HCEC 1CT (cell line): Measurements from ENCODE around the gene LHPP.

Experiments
- DNase-seq: peaks from one replicate; pipeline ENCODE4 v3.0.0-alpha.2; 2017

LHPP gene

GRCh38 chr10:124448696-124449169, 12.9 kb upstream of the LHPP start:
- no peak for DNase-seq

GRCh38 chr10:124449170-124450011, 12.2 kb upstream of the LHPP start:
- no peak for DNase-seq

GRCh38 chr10:124450012-124450782, 11.4 kb upstream of the LHPP start, which contains the start of gene NKX1-2:
Gene NKX1-2 (minus strand): TSS chr10:124450035. CDS start chr10:124449943, 92 bp downstream.
- DNase-seq, result no peak

GRCh38 chr10:124450783-124451057, 10.9 kb upstream of the LHPP start:
- DNase-seq, result no peak

- DNase-seq, result no peak
Measured at GRCh38 chr10:124451276-124451675, 10.3 kb upstream of the LHPP start.

GRCh38 chr10:124453960-124454610, 7.5 kb upstream of the LHPP start:
- no peak for DNase-seq

GRCh38 chr10:124455441-124455840, 6.2 kb upstream of the LHPP start:
- no peak for DNase-seq

- DNase-seq, result no peak
Measured at GRCh38 chr10:124458473-124458872, 3.1 kb upstream of the LHPP start.

- no peak for DNase-seq
Measured at GRCh38 chr10:124458889-124459288, 2.7 kb upstream of the LHPP start.

GRCh38 chr10:124459395-124459794, 2.2 kb upstream of the LHPP start:
- DNase-seq, result no peak

- no peak for DNase-seq
Measured at GRCh38 chr10:124460144-124460543, 1.5 kb upstream of the LHPP start.

GRCh38 chr10:124462348-124462695, 699 bp downstream of the LHPP start:
- DNase-seq, result no peak

GRCh38 chr10:124464028-124464965, 2.7 kb downstream of the LHPP start:
- DNase-seq, result no peak

GRCh38 chr10:124465003-124465776, 3.6 kb downstream of the LHPP start:
- DNase-seq, result no peak

GRCh38 chr10:124465777-124466488, 4.3 kb downstream of the LHPP start:
- DNase-seq, result no peak

GRCh38 chr10:124467165-124467564, 5.5 kb downstream of the LHPP start:
- DNase-seq, result no peak

- no peak for DNase-seq
Measured at GRCh38 chr10:124468624-124469023, 7.0 kb downstream of the LHPP start.

- no peak for DNase-seq
Measured at GRCh38 chr10:124469956-124470484, 8.4 kb downstream of the LHPP start.

GRCh38 chr10:124470544-124471434, 9.2 kb downstream of the LHPP start:
- no peak for DNase-seq

- DNase-seq, result no peak
Measured at GRCh38 chr10:124472071-124472470, 10.4 kb downstream of the LHPP start.
